Sigmoid colon (tissue), 7 donors: ENCODE data around the gene COX4I1. TPM values are rescaled to one million over a fixed set of nuclear protein-coding genes. Genes with fewer than 3 reads are reported as not detected.
"Not testable (repeated sequence)": the region's sequence is repeated elsewhere in the genome, so short reads cannot be mapped to it uniquely, and the experiment has no call there.

Experiments used
- DNase-seq: peaks from one replicate; pipeline ENCODE4 v3.0.0-alpha.2; 2019
- H3K27ac ChIP-seq, 4 donors: fragments of 200-600 bp; sonication (generic); one replicate each; pipeline ENCODE4 v1.5.1; 2016 to 2019; ENCODE audit warnings: mild to moderate bottlenecking in 1 of 4
- H3K27me3 ChIP-seq, 3 donors: fragments of 200-600 bp; sonication (generic); one replicate each; pipeline ENCODE4 v1.5.1; 2019; ENCODE audit warnings: mild to moderate bottlenecking in 1 of 3
- H3K36me3 ChIP-seq, 4 donors: fragments of 200-600 bp; sonication (generic); one replicate each; pipeline ENCODE4 v1.5.1; 2016 to 2019
- H3K4me1 ChIP-seq, 4 donors: fragments of 200-600 bp; sonication (generic); one replicate each; pipeline ENCODE4 v1.5.1; 2017 to 2019
- H3K4me3 ChIP-seq, 4 donors: fragments of 200-600 bp; sonication (generic); one replicate each; pipeline ENCODE4 v1.5.1; 2017 to 2019; ENCODE audit warnings: mild to moderate bottlenecking in 2 of 4, moderate library complexity in 1 of 4
- H3K9me3 ChIP-seq, 4 donors: fragments of 200-600 bp in 3 of 4; sonication (generic) in 3 of 4; one replicate each; pipeline versions ENCODE4 v1.5.1 to v1.6.1; 2013 to 2019
- CTCF ChIP-seq, 4 experiments: fragments of 450-650 bp in 3 of 4; fragments of 200-600 bp in 1 of 4; IDR thresholded peaks; one replicate each; pipeline ENCODE4 v1.5.1; 2016 to 2019; ENCODE audit warnings: antibody characterized with exemption in 4 of 4, mild to moderate bottlenecking in 3 of 4, moderate library complexity in 2 of 4
- EP300 ChIP-seq, 4 donors: sonication (generic); formaldehyde crosslinking; IDR thresholded peaks; one replicate each; pipeline ENCODE4 v1.6.1; 2017; ENCODE audit warnings: antibody characterized with exemption in 4 of 4
- POLR2A ChIP-seq, 2 donors: fragments of 450-650 bp; IDR thresholded peaks; one replicate each; pipeline ENCODE4 v1.6.1; 2016; ENCODE audit warnings: antibody characterized with exemption in 2 of 2, mild to moderate bottlenecking in 2 of 2, moderate library complexity in 2 of 2
- POLR2AphosphoS5 ChIP-seq, 4 donors: sonication (generic); formaldehyde crosslinking; IDR thresholded peaks; one replicate each; pipeline ENCODE4 v1.6.1; 2017; ENCODE audit warnings: antibody characterized with exemption in 4 of 4
- WGBS, 2 donors: extraction: QIAGEN DNeasy Blood & Tissue Kit; methylation state at CpG; one replicate each; pipeline ENCODE4 v1.1.7; 2013; 5-methylcytosine and 5-hydroxymethylcytosine counted together
- intact Hi-C: fragments of 100-400 bp; cut with DNase I; formaldehyde crosslinking; loops from one replicate; pipeline ENCODE4 v1.15.1; 2023
- polyA plus RNA-seq, 3 donors: library from polyadenylated mRNA; stranded (reverse); fragments of 200-250 nt; gene quantifications; one replicate each; pipeline ENCODE4 v1.2.3, GENCODE V29; 2013
- total RNA-seq, 4 donors: library from RNA; depleted of rRNA; stranded (reverse); fragments of >200 nt; gene quantifications; one replicate each; pipeline ENCODE4 v1.1.0, GENCODE V29; 2016
- donor health status: healthy with polysubstance abuse.
- donor health status: Bipolar disorder and iron deficiency.
- donor health status: healthy.

COX4I1 gene
- total and polyA plus RNA-seq, 7 donors = 700 to 1,922 (median 868) TPM

GRCh38 chr16:85812811-85813700 lies 13.6 kb downstream of the COX4I1 start:
- no peaks in the 10 kb centered on the region for H3K36me3 ChIP-seq
- no peaks in the 10 kb centered on the region for H3K4me1 ChIP-seq
- 76 to 87% methylated on average over 20 of the region's 20 CpGs for WGBS, 2 donors
- TF ChIP-seq POLR2A (IDR thresholded peaks at IDR 0.05) = no peak
- no peak for TF ChIP-seq POLR2AphosphoS5 (IDR thresholded peaks at IDR 0.05)
- no peak for TF ChIP-seq CTCF (IDR thresholded peaks at IDR 0.05)
- TF ChIP-seq EP300 (IDR thresholded peaks at IDR 0.05) = no peak
- intact Hi-C loops = no loop called here
- H3K27me3 ChIP-seq = peaks cover 0 to 12% (median 0%) of the 10 kb centered on the region in 3 donors
- no peak overlapping the region for H3K27ac ChIP-seq
- H3K9me3 ChIP-seq = no peaks in the 10 kb centered on the region
- no peak overlapping the region for H3K4me3 ChIP-seq
- no peak for DNase-seq

- Histone ChIP-seq H3K9me3 (no peaks in the 10 kb centered on the region), H3K36me3 (no peaks in the 10 kb centered on the region), H3K4me3 (no peak overlapping the region), H3K27me3 (peaks cover 0 to 19% (median 3%) of the 10 kb centered on the region in 3 donors), H3K27ac (no peak overlapping the region), H3K4me1 (peaks cover 0 to 6% (median 0%) of the 10 kb centered on the region in 4 donors)
- peak; percentile 51 for DNase-seq
- 94 to 95% methylated on average over 14 of the region's 14 CpGs for WGBS, 2 donors
- TF ChIP-seq EP300 (IDR thresholded peaks at IDR 0.05) (no peak), POLR2AphosphoS5 (IDR thresholded peaks at IDR 0.05) (no peak), CTCF (IDR thresholded peaks at IDR 0.05) (no peak), POLR2A (IDR thresholded peaks at IDR 0.05) (no peak)
- intact Hi-C loops = no loop called here
Observed at GRCh38 chr16:85816159-85816558, 16.7 kb downstream of the COX4I1 start.

- H3K27ac ChIP-seq, H3K4me3 ChIP-seq, H3K4me1 ChIP-seq, H3K9me3 ChIP-seq, intact Hi-C loops, H3K36me3 ChIP-seq: not testable (repeated sequence)
- peaks cover 0 to 14% (median 4%) of the 10 kb centered on the region in 3 donors for H3K27me3 ChIP-seq
- DNase-seq = peak; percentile 27
- 91 to 92% methylated on average over 6 of the region's 6 CpGs for WGBS, 2 donors
Observed at GRCh38 chr16:85817195-85817594, 17.7 kb downstream of the COX4I1 start.

- no peaks in the 10 kb centered on the region for H3K9me3 ChIP-seq
- no peaks in the 10 kb centered on the region for H3K36me3 ChIP-seq
- WGBS, 2 donors = 1 to 3% methylated on average over 10 of the region's 10 CpGs
- intact Hi-C loops = loop anchor here (2.0 kb wide), 1 partner anchor 702 kb away; no protein-coding TSS in a partner anchor
- H3K27ac ChIP-seq = no peak overlapping the region
- H3K4me1 ChIP-seq = peaks cover 0 to 10% (median 0%) of the 10 kb centered on the region in 4 donors
- peak; percentile 89 for DNase-seq
- H3K4me3 ChIP-seq = no peak overlapping the region
- peaks cover 0 to 14% (median 4%) of the 10 kb centered on the region in 3 donors for H3K27me3 ChIP-seq
- no peak for TF ChIP-seq EP300 (IDR thresholded peaks at IDR 0.05)
- TF ChIP-seq CTCF (IDR thresholded peaks at IDR 0.05) = peak; percentile 46 to 69 (median 63)
Observed at GRCh38 chr16:85819245-85819644, 19.8 kb downstream of the COX4I1 start.

GRCh38 chr16:85819771-85820170 lies 20.3 kb downstream of the COX4I1 start:
- intact Hi-C loops = loop anchor here (2.0 kb wide), 1 partner anchor 701 kb away; no protein-coding TSS in a partner anchor
- no peaks in the 10 kb centered on the region for H3K36me3 ChIP-seq
- TF ChIP-seq EP300 (IDR thresholded peaks at IDR 0.05) = no peak
- TF ChIP-seq POLR2A (IDR thresholded peaks at IDR 0.05) = no peak
- no peak for TF ChIP-seq POLR2AphosphoS5 (IDR thresholded peaks at IDR 0.05)
- no peak for TF ChIP-seq CTCF (IDR thresholded peaks at IDR 0.05)
- DNase-seq = peak; percentile 64
- no peaks in the 10 kb centered on the region for H3K9me3 ChIP-seq
- H3K27ac ChIP-seq = no peak overlapping the region
- 70 to 76% methylated on average over 6 of the region's 6 CpGs for WGBS, 2 donors
- no peak overlapping the region for H3K4me3 ChIP-seq
- H3K27me3 ChIP-seq = peaks cover 0 to 14% (median 4%) of the 10 kb centered on the region in 3 donors
- H3K4me1 ChIP-seq = peaks cover 0 to 10% (median 0%) of the 10 kb centered on the region in 4 donors
